CD14-positive monocyte (primary cell): Measurements from ENCODE around the gene MYO16. TPM values are rescaled to one million over a fixed set of nuclear protein-coding genes. Genes with fewer than 3 reads are reported as not detected.

Experiments
- DNase-seq, 3 donors: peaks; one replicate each; pipeline ENCODE4 v3.0.0-alpha.2; 2011 to 2022
- H2AFZ ChIP-seq: 2 replicates; pipeline ENCODE4 v1.6.0; 2012; ENCODE audit warnings: mild to moderate bottlenecking, low read depth, low read length, inconsistent platforms; ENCODE audit not compliant: insufficient read depth, poor library complexity, severe bottlenecking
- H3K27ac ChIP-seq, 2 donors: 1 replicate in 1 of 2; 2 replicates in 1 of 2; pipeline ENCODE4 v1.5.1; 2012 to 2013; ENCODE audit warnings: low read length in 2 of 2, control low read depth in 1 of 2, inconsistent platforms in 1 of 2, low read depth in 1 of 2, mild to moderate bottlenecking in 1 of 2
- H3K27me3 ChIP-seq, 2 donors: one replicate each; pipeline versions ENCODE4 v1.6.0 to v1.6.1; 2011 to 2013; ENCODE audit warnings: low read length in 2 of 2; ENCODE audit not compliant: control insufficient read depth in 2 of 2, insufficient read depth in 2 of 2
- H3K36me3 ChIP-seq, 2 donors: replicated peaks in 1 of 2; 1 replicate in 1 of 2; 2 replicates in 1 of 2; pipeline versions ENCODE4 v1.5.1 to v1.6.1; 2012 to 2013; ENCODE audit warnings: low read length in 2 of 2, control low read depth in 1 of 2, inconsistent platforms in 1 of 2, mild to moderate bottlenecking in 1 of 2; ENCODE audit not compliant: insufficient read depth in 2 of 2, control insufficient read depth in 1 of 2
- H3K4me1 ChIP-seq, 2 donors: 1 replicate in 1 of 2; 2 replicates in 1 of 2; pipeline versions ENCODE4 v1.5.1 to v1.6.1; 2012 to 2013; ENCODE audit warnings: low read length in 2 of 2, control low read depth in 1 of 2, inconsistent platforms in 1 of 2, mild to moderate bottlenecking in 1 of 2, moderate library complexity in 1 of 2; ENCODE audit not compliant: insufficient read depth in 2 of 2, control insufficient read depth in 1 of 2
- H3K4me2 ChIP-seq: replicated peaks from 2 replicates; pipeline ENCODE3; 2012; ENCODE audit warnings: low read length, moderate library complexity, mild to moderate bottlenecking; ENCODE audit not compliant: poor library complexity, severe bottlenecking; ENCODE audit errors: extremely low read depth
- H3K4me3 ChIP-seq, 3 experiments: fragments of 200-600 bp in 1 of 3; sonication (generic) in 1 of 3; replicated peaks in 1 of 3; 1 replicate in 2 of 3; 2 replicates in 1 of 3; pipeline ENCODE4 v1.5.1; 2011 to 2013; ENCODE audit warnings: low read length in 3 of 3, mild to moderate bottlenecking in 3 of 3, control low read depth in 2 of 3, low read depth in 2 of 3, inconsistent platforms in 1 of 3, moderate library complexity in 1 of 3
- H3K79me2 ChIP-seq: 2 replicates; pipeline ENCODE4 v1.6.0; 2012; ENCODE audit warnings: mild to moderate bottlenecking, control low read depth, inconsistent platforms, low read length, moderate library complexity; ENCODE audit not compliant: insufficient read depth
- H3K9ac ChIP-seq: 2 replicates; pipeline ENCODE4 v1.6.0; 2017; ENCODE audit warnings: low read length, mild to moderate bottlenecking; ENCODE audit not compliant: insufficient read depth, poor library complexity, severe bottlenecking
- H3K9me3 ChIP-seq, 2 donors: replicated peaks in 1 of 2; 1 replicate in 1 of 2; 2 replicates in 1 of 2; pipeline versions ENCODE4 v1.5.1 to v1.6.1; 2012 to 2013; ENCODE audit warnings: low read length in 2 of 2, control low read depth in 1 of 2; ENCODE audit not compliant: control insufficient read depth in 1 of 2, insufficient read depth in 1 of 2
- H4K20me1 ChIP-seq: 2 replicates; pipeline ENCODE4 v1.6.0; 2012; ENCODE audit warnings: mild to moderate bottlenecking, low read length, control low read depth, moderate library complexity; ENCODE audit not compliant: insufficient read depth
- H3K27ac Mint-ChIP-seq, 7 donors: one replicate each; pipeline ENCODE4 v1.8.0; 2020; ENCODE audit warnings: mild to moderate bottlenecking in 7 of 7, mixed read lengths in 7 of 7, moderate library complexity in 6 of 7, inconsistent platforms in 2 of 7
- H3K27me3 Mint-ChIP-seq, 3 donors: one replicate each; pipeline ENCODE4 v1.8.0; 2021 to 2022; ENCODE audit warnings: low read depth in 3 of 3, mild to moderate bottlenecking in 3 of 3, mixed read lengths in 3 of 3, moderate library complexity in 3 of 3, inconsistent platforms in 1 of 3
- H3K36me3 Mint-ChIP-seq, 2 donors: one replicate each; pipeline ENCODE4 v1.8.0; 2020; ENCODE audit warnings: mixed read lengths in 2 of 2, inconsistent platforms in 1 of 2, mild to moderate bottlenecking in 1 of 2
- H3K4me1 Mint-ChIP-seq: one replicate; pipeline ENCODE4 v1.8.0; 2020; ENCODE audit warnings: mild to moderate bottlenecking, mixed read lengths
- H3K4me3 Mint-ChIP-seq, 2 donors: one replicate each; pipeline ENCODE4 v1.8.0; 2020; ENCODE audit warnings: mild to moderate bottlenecking in 2 of 2, mixed read lengths in 2 of 2, moderate library complexity in 1 of 2
- H3K9me3 Mint-ChIP-seq, 7 donors: one replicate each; pipeline ENCODE4 v1.8.0; 2020 to 2022; ENCODE audit warnings: mixed read lengths in 7 of 7, mild to moderate bottlenecking in 6 of 7, moderate library complexity in 6 of 7, inconsistent platforms in 2 of 7
- CTCF ChIP-seq: fragments of 200-600 bp; IDR thresholded peaks from one replicate; pipeline ENCODE4 v1.8.0; 2022; ENCODE audit warnings: antibody characterized with exemption, mild to moderate bottlenecking
- WGBS: methylation state at CpG from one replicate; pipeline ENCODE4 v1.1.5; 2013; ENCODE audit warnings: missing lambda C conversion rate; ENCODE audit not compliant: insufficient coverage; 5-methylcytosine and 5-hydroxymethylcytosine counted together
- intact Hi-C, 2 donors: fragments of 100-400 bp; cut with micrococcal nuclease; formaldehyde crosslinking; loops; one replicate each; pipeline versions ENCODE4 v1.15.0 to v1.15.1; 2023
- polyA plus RNA-seq, 3 donors: library from polyadenylated mRNA; depleted of rRNA in 1 of 3; unstranded in 2 of 3; stranded (reverse) in 1 of 3; fragments of 300-500 nt in 2 of 3; fragments of >200 nt in 1 of 3; fragmentation: Illumina TruSeq in 2 of 3; gene quantifications; 1 replicate in 2 of 3; 2 replicates in 1 of 3; pipeline ENCODE4 v1.2.3, GENCODE V29; 2012 to 2021

Gene MYO16
- polyA plus RNA-seq, 3 donors: not detected

GRCh38 chr13:108927615-108928014 is 298.2 kb downstream of the MYO16 start:
- intact Hi-C loops: no loop called here
- H3K9me3 ChIP-seq: no peaks in the 10 kb centered on the region
- no peaks in the 10 kb centered on the region for H4K20me1 ChIP-seq
- no peaks in the 10 kb centered on the region for H3K79me2 ChIP-seq
- peaks cover 0 to 5% (median 0%) of the 10 kb centered on the region in 7 donors for H3K9me3 Mint-ChIP-seq
- H3K9ac ChIP-seq: no peak overlapping the region
- H3K27me3 ChIP-seq: no peaks in the 10 kb centered on the region
- no peak for TF ChIP-seq CTCF
- no peak overlapping the region for H3K27ac Mint-ChIP-seq
- no peaks in the 10 kb centered on the region for H3K36me3 ChIP-seq
- WGBS: 96% methylated on average over 16 of the region's 16 CpGs
- no peak overlapping the region for H3K4me3 Mint-ChIP-seq
- peaks cover 3% of the 10 kb centered on the region for H3K4me1 Mint-ChIP-seq
- no peak overlapping the region for H3K27ac ChIP-seq
- no peak for DNase-seq
- H3K4me2 ChIP-seq: no peak overlapping the region
- H2AFZ ChIP-seq: no peak overlapping the region
- H3K27me3 Mint-ChIP-seq: peaks cover 0 to 4% (median 4%) of the 10 kb centered on the region in 3 donors
- no peaks in the 10 kb centered on the region for H3K4me1 ChIP-seq
- H3K36me3 Mint-ChIP-seq: no peaks in the 10 kb centered on the region
- H3K4me3 ChIP-seq: no peak overlapping the region

GRCh38 chr13:108929532-108930206 is 300.3 kb downstream of the MYO16 start:
- no peak overlapping the region for H3K27ac Mint-ChIP-seq
- H3K36me3 ChIP-seq: no peaks in the 10 kb centered on the region
- no peak for TF ChIP-seq CTCF
- H3K27me3 Mint-ChIP-seq: peaks cover 0 to 4% (median 4%) of the 10 kb centered on the region in 3 donors
- H3K9me3 ChIP-seq: no peaks in the 10 kb centered on the region
- no peak for DNase-seq
- no peak overlapping the region for H3K27ac ChIP-seq
- intact Hi-C loops: no loop called here
- no peaks in the 10 kb centered on the region for H3K36me3 Mint-ChIP-seq
- no peak overlapping the region for H3K4me3 ChIP-seq
- peaks cover 0 to 2% of the 10 kb centered on the region in 2 donors for H3K27me3 ChIP-seq
- H2AFZ ChIP-seq: no peak overlapping the region
- H3K79me2 ChIP-seq: no peaks in the 10 kb centered on the region
- H3K4me1 ChIP-seq: no peaks in the 10 kb centered on the region
- no peak overlapping the region for H3K4me2 ChIP-seq
- WGBS: no CpG with 5 or more reads among the region's 3 CpGs
- no peak overlapping the region for H3K9ac ChIP-seq
- peaks cover 3% of the 10 kb centered on the region for H3K4me1 Mint-ChIP-seq
- no peak overlapping the region for H3K4me3 Mint-ChIP-seq
- H4K20me1 ChIP-seq: no peaks in the 10 kb centered on the region
- H3K9me3 Mint-ChIP-seq: peaks cover 0 to 6% (median 0%) of the 10 kb centered on the region in 7 donors
